AG04449 (cell line): ENCODE results near the gene KCTD16.

Experiments used
- CTCF ChIA-PET: fragments of 350-600 bp; formaldehyde crosslinking; extraction: SDS; loops from one replicate; lab custom pipeline; 2021; ENCODE audit warnings: antibody characterized with exemption; lab: Yijun Ruan, JAX
- POLR2A ChIA-PET: fragments of 400-600, 350-600 bp; formaldehyde crosslinking; extraction: SDS; loops from one replicate; lab custom pipeline; 2020; ENCODE audit warnings: antibody characterized with exemption, inconsistent platforms; lab: Yijun Ruan, JAX
- DNase-seq: peaks from one replicate; pipeline ENCODE4 v3.0.0-alpha.2; 2010; ENCODE audit warnings: low read depth, low spot score
- H3K4me3 ChIP-seq: 2 replicates; pipeline ENCODE4 v1.5.1; 2011; ENCODE audit warnings: low read depth, mild to moderate bottlenecking, control low read depth, low read length
- TF ChIP-seq, protein P1 (sequence below): IDR thresholded peaks from one replicate; pipeline ENCODE4 v1.5.1; 2011; ENCODE audit warnings: mild to moderate bottlenecking, moderate library complexity, low read length, control low read depth, inconsistent platforms; ENCODE audit not compliant: insufficient read depth; ENCODE audit errors: missing control alignments

KCTD16 gene

DNA sequence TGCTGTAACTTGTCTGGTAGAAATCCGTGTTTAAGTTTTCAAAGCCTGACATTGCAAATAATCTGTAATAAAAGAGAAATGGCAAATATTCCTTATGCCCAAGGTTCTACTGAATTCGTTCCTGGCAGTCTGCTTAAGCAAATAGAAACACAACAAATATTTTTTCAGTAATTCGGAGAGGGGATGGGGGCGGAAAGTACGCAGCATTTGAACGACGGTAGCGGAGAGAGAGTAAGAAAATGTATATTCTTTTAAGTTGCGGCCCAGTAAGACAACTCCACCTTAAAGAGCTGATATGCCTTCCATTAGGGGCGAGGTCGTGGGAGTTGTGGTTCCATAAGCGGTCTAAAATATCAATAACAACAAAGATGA, 783 bp upstream of the KCTD16 start:
- H3K4me3 ChIP-seq: peak overlapping the region; percentile 83
- DNase-seq: no peak
- CTCF ChIA-PET: interaction anchor here (1.1 to 1.5 kb wide), 3 partner anchors 17 to 1166 kb away, joined by 3 to 4 read pairs (median 3); no protein-coding TSS in a partner anchor
- POLR2A ChIA-PET: interaction anchor here (1.0 to 1.7 kb wide), 2 partner anchors 13 to 254 kb away, joined by 3 to 6 read pairs; no protein-coding TSS in a partner anchor
- TF ChIP-seq, protein P1, sequence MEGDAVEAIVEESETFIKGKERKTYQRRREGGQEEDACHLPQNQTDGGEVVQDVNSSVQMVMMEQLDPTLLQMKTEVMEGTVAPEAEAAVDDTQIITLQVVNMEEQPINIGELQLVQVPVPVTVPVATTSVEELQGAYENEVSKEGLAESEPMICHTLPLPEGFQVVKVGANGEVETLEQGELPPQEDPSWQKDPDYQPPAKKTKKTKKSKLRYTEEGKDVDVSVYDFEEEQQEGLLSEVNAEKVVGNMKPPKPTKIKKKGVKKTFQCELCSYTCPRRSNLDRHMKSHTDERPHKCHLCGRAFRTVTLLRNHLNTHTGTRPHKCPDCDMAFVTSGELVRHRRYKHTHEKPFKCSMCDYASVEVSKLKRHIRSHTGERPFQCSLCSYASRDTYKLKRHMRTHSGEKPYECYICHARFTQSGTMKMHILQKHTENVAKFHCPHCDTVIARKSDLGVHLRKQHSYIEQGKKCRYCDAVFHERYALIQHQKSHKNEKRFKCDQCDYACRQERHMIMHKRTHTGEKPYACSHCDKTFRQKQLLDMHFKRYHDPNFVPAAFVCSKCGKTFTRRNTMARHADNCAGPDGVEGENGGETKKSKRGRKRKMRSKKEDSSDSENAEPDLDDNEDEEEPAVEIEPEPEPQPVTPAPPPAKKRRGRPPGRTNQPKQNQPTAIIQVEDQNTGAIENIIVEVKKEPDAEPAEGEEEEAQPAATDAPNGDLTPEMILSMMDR: no peak

DNA sequence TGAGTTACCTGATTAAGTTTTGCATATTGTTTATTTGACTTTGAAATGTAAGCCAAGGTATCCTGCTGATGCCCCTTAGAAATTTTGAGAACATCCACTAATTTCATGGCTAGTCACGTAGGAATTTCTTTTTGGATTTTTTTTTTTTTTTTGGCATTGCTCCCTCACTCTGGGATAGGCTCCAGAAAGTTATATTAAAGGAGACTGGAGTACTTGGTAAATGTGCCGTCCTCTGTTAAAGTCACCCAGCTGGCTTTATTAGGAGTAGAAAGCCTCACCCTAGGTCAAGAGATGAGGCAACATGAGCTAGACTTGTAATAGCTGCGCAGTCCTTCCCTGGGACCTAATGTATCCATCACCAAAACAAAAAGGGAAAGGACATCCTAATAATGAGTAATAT, 3.1 kb downstream of the KCTD16 start:
- H3K4me3 ChIP-seq: no peak overlapping the region
- DNase-seq: no peak
- POLR2A ChIA-PET: no interaction called here
- TF ChIP-seq, protein P1: no peak
- CTCF ChIA-PET: interaction anchor here (0.9 kb wide), 1 partner anchor 12 kb away, joined by 3 read pairs; no protein-coding TSS in a partner anchor

DNA sequence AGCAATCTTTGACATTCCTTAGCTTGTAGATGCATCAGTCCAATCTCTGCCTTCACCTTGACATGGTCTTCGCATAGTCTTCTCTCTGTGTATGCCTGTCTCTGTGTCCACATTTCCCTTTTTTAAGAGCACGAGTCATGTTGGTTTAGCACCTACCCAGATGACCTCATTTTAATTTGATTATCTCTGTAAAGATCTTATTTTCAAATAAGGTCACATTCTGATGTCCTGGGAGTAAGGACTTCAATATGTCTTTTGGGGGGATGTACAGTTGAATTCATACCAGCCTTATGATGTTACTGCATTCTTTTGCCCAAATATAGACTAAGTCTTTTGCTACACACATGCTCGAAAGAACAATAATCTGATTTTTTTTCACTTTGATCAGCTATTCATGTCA, 6.9 kb downstream of the KCTD16 start:
- DNase-seq: no peak
- TF ChIP-seq, protein P1: no peak
- no peak overlapping the region for H3K4me3 ChIP-seq
- ChIA-PET POLR2A (no interaction called here), CTCF (no interaction called here)

DNA sequence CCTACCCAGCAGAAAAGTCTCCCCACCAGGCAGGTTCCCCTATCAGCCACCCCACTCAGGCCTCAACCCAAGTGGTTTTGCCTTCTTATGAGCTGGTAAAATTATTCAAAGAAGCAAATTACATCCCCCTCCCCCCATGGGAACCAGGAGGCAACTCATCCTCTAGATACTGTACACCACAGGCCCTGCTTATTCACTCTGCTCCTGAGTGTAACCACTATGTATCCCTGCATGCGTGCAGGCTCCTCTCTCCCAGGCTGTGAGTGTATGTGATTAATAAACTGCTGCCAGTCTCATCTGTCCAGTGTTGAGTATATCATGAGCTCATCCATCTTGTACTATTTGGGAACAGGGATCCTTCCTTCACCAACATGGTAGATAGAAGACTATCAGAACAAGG, 8.6 kb downstream of the KCTD16 start:
- TF ChIP-seq, protein P1: no peak
- ChIA-PET POLR2A (interaction anchor here (0.7 kb wide), 1 partner anchor 8 kb away, joined by 3 read pairs; the partner anchor contains the start of genes KCTD16 and YIPF5), CTCF (interaction anchor here (1.1 kb wide), 1 partner anchor 1647 kb away, joined by 3 read pairs; no protein-coding TSS in a partner anchor)
- DNase-seq: no peak
- H3K4me3 ChIP-seq: no peak overlapping the region

DNA sequence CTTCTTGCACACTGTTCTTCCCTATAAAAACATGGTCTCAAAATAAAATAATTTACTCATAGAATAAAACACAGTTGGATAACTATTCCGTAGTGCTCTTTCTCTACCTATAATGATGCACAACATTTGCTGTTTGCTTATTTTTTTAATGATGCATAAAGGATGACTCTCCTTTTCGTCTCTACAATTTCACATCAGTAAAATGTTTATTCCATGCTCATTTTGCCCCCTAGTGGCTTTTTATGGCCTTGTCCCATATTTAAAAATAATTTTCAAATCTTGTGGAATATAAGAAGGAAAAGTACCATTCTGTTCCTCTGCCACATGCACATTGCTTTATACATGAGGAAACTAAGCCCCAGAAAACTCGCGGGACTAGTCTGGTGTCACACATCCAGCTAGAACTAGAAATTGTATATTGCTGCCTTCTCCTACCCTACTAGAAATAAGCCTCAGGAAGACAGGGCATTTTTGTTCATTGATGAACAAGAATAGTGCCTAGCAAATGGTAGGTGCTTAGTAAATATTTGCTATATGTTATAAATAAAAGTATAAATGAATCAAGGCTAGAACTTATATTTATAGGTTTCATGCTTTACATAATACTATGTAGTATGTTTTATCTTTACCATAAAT, 12.7 kb downstream of the KCTD16 start:
- ChIA-PET POLR2A (no interaction called here), CTCF (interaction anchor here (0.9 to 1.0 kb wide), 2 partner anchors 354 to 780 kb away, joined by 3 to 4 read pairs; partner anchors contain the start of gene NR3C1)
- DNase-seq: no peak
- no peak overlapping the region for H3K4me3 ChIP-seq
- TF ChIP-seq, protein P1: no peak

DNA sequence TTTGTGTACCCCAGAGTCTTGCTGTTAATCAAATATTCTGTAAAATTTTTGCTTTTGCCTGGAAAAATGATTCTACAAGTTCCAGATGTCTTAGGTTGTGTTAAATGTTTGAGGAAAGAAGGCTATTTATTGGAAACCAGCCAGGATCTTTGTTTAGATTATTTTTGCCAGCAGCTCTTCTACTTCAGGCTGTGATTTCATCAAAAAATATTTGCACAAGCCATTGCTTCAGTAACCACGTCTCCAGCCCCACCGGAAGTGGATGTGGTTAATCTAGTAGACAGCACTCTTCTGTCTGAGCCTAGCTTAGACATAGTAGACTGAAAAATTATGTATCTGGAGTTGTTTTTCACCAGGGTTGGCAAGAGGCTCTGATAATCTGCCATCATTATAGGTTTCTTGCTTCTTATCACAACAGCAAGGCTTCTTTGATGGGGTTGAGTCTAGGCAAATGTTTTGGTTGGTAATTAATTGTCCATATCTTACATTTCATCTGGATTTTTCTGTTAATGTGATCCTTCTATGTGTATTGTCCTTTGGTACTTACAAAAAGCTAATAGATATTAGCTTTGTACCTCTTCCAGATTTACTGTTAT, 17.1 kb downstream of the KCTD16 start:
- TF ChIP-seq, protein P1: no peak
- no peak overlapping the region for H3K4me3 ChIP-seq
- ChIA-PET CTCF (interaction anchor here (0.9 to 1.1 kb wide), 5 partner anchors 16 to 1700 kb away, joined by 3 to 4 read pairs (median 3); no protein-coding TSS in a partner anchor), POLR2A (interaction anchor here (0.9 kb wide), 1 partner anchor 17 kb away, joined by 3 read pairs; the partner anchor contains the start of genes KCTD16 and YIPF5)
- DNase-seq: peak; percentile 96
